Measurements from ENCODE around the gene TMEM123.

The TMEM123 gene

GRCh38 chr11:102452461-102453301 lies at the start of gene TMEM123:
Gene TMEM123, minus strand, starts transcription at chr11:102452765. Its CDS starts 142 bp downstream, at chr11:102452623.
- peak; percentile 81 for DNase-seq (ENCODE audit: low spot score)

DNA sequence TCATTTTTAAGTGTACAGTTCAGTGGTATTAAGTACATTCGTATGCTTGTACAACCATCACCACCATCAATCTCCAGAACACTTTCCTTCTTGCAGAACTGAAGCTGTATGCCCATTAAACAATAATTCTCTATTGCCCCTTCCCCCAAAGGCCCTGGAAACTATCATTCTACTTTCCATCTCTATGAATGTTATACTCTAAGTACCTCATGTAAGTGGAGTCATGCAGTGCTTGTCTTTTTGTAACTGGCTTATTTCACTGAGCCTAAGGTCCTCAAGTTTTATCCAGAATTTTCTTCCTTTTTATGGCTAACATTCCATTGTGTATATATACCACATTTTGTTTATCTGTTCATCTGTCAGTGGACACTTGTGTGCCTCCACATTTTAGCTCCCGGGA lies 48.3 kb upstream of the TMEM123 start:
- DNase-seq (ENCODE audit: low spot score), result no peak

DNA sequence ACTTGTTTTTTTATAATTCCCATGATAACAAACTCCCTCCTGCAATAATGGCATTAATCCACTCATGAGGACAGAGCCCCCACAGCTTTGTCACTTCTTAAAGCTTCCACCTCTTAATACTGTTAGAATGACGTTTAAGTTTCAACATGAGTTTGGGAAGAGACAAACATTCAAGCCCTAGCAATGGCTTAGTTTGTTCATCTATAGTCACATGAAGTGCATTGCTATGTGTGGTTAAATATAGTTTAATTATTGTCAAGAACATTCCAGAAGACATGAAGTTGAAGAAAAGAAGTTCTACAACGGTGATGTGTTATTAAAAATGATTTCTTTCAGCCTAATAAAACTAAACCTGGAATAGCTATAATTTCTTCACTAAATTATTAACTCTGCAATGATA lies 47.4 kb upstream of the TMEM123 start:
- DNase-seq (ENCODE audit: low spot score), result no peak

- DNase-seq (ENCODE audit: low spot score), result no peak
Measured at GRCh38 chr11:102499151-102499550, 46.6 kb upstream of the TMEM123 start.

DNA sequence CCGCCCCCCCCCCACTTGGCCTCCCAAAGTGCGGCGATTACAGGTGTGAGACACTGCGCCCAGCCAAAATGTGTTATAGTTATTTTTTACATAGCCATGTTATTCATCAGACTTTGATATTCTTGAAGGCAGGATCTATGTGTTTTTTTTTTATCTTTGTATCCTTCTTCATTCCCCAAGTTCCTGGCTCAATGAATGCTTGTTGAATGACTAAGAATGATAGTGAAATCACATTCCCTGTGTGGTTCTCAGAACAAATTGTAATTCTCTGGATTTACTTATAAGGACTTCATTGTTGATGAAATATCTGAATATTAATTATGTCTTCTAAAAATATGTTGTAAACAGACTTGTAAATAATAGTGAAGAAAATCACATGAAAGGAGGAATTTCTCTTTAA lies 44.5 kb upstream of the TMEM123 start:
- DNase-seq (ENCODE audit: low spot score), result no peak

GRCh38 chr11:102495161-102496042 lies 42.8 kb upstream of the TMEM123 start:
- DNase-seq (ENCODE audit: low spot score), result peak; percentile 76

- DNase-seq (ENCODE audit: low spot score), result peak; percentile 31
Measured at GRCh38 chr11:102494216-102494615, 41.7 kb upstream of the TMEM123 start.

DNA sequence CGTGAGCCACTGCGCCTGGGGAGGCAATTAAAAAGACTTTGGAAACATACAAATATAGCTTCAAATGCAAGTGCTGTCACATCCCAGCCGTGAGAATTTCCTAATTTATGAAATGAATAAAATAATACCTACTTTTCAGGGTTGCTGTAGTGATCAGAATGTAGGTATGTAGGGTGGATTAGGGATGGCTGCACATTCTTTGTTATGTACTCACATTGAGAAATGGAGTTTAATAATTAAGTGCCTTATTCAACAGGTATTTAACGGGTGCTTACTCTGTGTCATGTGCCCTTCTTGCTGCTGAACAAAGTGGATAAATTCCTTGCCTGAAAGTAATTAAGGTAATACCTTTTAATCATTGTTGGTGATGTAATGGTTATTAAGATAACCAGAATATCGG lies 41.0 kb upstream of the TMEM123 start:
- DNase-seq (ENCODE audit: low spot score), result no peak

- DNase-seq (ENCODE audit: low spot score), result no peak
Measured at GRCh38 chr11:102491969-102492368, 39.4 kb upstream of the TMEM123 start.

DNA sequence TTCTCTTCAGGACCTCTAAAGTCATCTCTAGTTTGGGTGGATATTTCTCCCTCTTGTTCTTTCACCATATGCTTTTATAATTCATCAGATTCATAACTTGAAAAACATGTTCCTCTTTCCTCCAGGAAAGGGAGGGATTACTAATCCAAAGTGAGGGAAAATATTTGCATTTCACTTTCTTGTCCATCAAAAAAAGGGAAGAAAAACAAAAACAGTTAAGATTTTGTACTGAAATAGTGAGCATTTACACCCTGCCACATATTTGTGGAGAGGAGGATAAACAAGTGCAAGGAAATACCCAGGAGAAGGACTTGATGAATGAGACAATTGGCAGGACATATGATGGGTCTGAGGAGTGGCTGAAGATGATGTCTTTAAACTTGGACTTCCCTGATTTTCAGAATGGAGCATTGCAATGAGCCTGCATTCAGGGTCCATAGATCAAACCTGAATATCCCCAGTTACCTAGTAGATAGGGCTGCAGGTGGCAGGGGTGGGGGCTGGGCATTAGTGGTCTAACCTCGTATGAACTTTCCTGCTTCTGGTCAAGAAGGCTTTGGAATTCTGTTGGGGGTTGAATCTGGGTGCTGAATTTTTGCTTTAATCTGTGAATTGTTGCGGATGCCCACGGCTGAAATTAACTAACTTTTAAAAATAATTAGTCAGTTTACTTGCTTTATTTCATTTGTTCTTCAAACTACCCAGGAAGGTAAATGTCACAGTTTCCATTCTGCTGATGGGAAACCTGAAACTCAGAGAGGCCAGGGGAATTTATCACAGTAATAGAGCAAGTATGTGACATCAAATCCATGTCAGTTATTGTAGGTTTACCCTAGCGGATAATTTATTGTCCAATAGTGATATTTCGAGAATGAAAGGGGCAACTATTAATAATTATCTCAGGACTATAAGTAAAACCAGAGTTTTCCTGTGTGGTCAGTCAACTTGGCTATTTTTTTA lies 36.9 kb upstream of the TMEM123 start:
- no peak for DNase-seq (ENCODE audit: low spot score)

DNA sequence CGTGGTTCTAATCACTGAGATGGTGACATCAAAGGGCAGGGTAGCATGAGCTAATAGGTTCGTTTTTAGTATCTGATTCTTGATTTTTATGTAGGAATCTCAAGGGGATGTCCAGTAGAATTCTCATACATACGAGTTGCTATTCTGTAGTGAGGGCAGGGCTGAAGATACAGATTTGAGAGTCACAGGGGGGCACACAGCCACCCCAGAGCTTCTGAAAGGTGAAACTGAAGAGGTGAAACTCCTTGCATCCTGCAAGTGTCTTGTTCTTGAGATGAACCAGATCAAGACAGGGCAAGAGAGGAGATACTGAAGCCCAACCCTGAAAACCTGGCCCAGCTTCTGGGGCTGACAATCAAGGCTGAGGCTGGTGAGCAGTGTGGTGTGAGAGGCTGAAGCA lies 35.6 kb upstream of the TMEM123 start:
- no peak for DNase-seq (ENCODE audit: low spot score)

GRCh38 chr11:102487214-102487613 lies 34.6 kb upstream of the TMEM123 start:
- no peak for DNase-seq (ENCODE audit: low spot score)

- no peak for DNase-seq (ENCODE audit: low spot score)
Measured at GRCh38 chr11:102486584-102486983, 34.0 kb upstream of the TMEM123 start.

GRCh38 chr11:102485095-102485722 lies 32.6 kb upstream of the TMEM123 start:
- DNase-seq (ENCODE audit: low spot score), result no peak

- DNase-seq (ENCODE audit: low spot score), result no peak
Measured at GRCh38 chr11:102482433-102482832, 29.9 kb upstream of the TMEM123 start.

- DNase-seq (ENCODE audit: low spot score), result no peak
Measured at GRCh38 chr11:102479733-102480132, 27.2 kb upstream of the TMEM123 start.

DNA sequence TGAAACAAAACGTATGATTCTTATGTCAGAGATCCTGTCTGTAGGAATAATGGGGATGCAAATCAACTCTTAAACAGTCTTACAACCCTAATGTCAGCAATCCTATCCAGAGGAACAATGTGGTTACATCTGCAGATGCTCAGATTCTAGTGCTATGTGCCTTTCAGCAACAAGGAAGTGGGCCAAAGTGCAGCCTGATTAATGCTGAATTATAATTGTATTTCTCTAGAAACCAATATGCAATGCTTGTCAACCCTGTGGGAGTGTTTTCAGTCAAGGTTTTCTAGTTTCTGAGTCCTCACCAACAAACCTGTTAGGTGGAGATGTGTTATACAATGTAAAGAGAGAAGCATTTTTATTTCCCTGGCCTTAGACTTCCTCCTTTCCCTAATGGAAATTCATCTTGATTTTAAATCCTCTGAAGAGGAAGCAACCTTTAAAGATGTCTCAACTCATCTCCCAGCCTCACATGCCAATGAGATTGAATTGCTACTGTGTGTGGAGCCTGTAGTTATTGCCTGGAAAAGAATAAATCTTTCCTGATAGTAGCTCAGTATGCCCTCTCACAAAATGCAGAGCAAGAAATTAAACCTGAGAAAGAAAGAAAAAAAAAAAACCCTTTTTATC lies 26.2 kb upstream of the TMEM123 start:
- DNase-seq (ENCODE audit: low spot score), result no peak

DNA sequence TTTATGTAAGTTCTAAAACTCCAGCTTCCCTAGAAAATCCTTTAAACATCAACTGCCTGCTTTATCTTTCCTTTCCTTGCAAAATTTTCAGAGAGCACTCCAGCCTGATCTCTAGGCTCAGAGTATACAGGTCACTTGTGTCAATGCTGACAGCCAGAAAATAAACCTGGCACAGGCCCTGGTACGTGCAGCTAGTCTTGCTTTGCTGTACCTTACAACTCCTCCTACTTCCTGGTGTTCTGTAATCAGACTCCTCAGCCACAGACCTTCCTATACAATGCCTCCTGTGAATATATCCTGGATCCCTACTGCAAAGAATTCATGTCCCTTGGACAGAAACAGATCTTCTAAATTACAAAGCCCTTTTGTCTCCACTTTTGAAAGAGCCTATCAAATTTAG lies 24.2 kb upstream of the TMEM123 start:
- DNase-seq (ENCODE audit: low spot score), result no peak

DNA sequence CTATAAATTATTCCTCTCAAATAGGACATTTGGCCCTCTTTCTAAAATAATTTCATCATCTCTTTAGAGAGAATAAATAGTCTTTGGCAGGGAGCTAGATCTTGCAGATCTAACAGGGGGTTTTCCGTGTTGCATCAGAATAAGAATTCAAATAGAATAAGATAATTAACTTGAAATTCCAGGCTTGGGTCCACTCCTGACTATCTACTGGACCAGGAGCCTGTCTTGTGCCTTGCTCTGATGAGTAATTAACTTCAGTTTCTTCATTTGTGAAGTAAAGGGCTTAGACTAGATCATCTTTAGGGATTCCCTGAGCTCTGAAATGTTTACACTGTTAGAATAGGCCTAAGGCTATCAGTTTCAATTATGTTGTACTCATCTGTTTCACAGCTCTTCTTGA lies 23.5 kb upstream of the TMEM123 start:
- DNase-seq (ENCODE audit: low spot score), result no peak

DNA sequence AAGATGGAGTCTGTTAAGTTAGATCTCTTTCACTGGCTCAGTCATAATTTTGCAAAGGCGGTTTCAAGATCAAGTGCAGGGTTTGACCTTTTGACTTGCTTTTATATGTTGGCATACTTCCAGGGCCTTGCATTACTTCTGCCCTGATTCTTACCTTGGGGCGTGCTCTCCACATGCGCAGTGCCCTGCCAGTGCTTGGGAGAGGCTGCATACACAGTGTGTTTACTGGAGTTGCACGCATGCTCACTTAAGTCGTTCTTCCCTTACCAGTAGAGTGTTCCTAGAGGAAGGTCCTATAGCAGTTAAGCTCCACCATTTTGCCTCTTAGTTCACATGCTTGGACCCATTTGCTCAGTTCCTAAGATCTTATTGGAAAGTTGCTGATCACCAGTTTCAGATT lies 21.0 kb upstream of the TMEM123 start:
- DNase-seq (ENCODE audit: low spot score), result no peak

DNA sequence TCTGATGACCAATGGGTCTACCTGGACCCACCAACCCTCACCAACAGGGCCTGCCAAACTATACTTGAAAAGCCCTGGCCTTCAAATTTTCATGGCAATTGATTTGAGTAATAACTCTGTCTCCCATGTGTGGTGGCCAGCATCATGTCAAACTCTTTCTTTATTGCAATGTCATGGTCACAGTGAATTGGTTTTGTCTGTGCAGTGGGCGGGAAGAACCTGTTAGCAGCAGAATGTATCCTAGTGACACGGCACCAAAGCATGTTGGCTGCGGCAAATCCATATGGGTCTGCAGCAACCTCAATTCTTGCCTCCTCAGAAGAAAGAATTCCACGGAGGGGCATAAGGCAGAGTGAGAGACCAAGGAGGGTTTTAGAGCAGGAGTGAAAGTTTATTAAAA lies 19.6 kb upstream of the TMEM123 start:
- no peak for DNase-seq (ENCODE audit: low spot score)

Measured in kidney capillary endothelial cell (primary cell).